A549 (cell line): ENCODE results near the gene AFAP1L2.

Experiments
- BHLHE40 ChIP-seq: IDR thresholded peaks from 2 replicates; pipeline ENCODE4 v1.6.1; 2012; ENCODE audit warnings: low read depth, low read length, inconsistent platforms
- CHD2 ChIP-seq: fragments of 150-350 bp; IDR thresholded peaks from 2 replicates; pipeline ENCODE4 v1.6.1; 2014; ENCODE audit warnings: low read length; ENCODE audit not compliant: partially characterized antibody
- CHD4 ChIP-seq: fragments of 200-600 bp; sonication (generic); IDR thresholded peaks from 2 replicates; pipeline ENCODE4 v1.6.1; 2016; ENCODE audit warnings: antibody characterized with exemption, mild to moderate bottlenecking, borderline replicate concordance
- CTCF ChIP-seq: fragments of >200 bp; sonication (Bioruptor Twin); formaldehyde crosslinking; IDR thresholded peaks from 3 replicates; pipeline ENCODE4 v1.5.1; 2016
- HOXA7 ChIP-seq: fragments of 250-450 bp; sonication (Bioruptor Pico); IDR thresholded peaks from 2 replicates; pipeline ENCODE4 v1.5.0; 2020; ENCODE audit warnings: mild to moderate bottlenecking, moderate library complexity
- KDM1A ChIP-seq: fragments of 200-600 bp; sonication (generic); IDR thresholded peaks from 2 replicates; pipeline ENCODE4 v1.6.1; 2016; ENCODE audit warnings: low read depth, mild to moderate bottlenecking
- MYC ChIP-seq: IDR thresholded peaks from 2 replicates; pipeline ENCODE4 v1.6.1; 2012; ENCODE audit warnings: mild to moderate bottlenecking, inconsistent platforms, low read length, improper control_type of control experiment, borderline replicate concordance
- NR3C1 ChIP-seq: fragments of >200 bp; sonication (Bioruptor Twin); formaldehyde crosslinking; IDR thresholded peaks from 3 replicates; pipeline ENCODE4 v1.6.1; 2017
- POLR2A ChIP-seq: IDR thresholded peaks from 2 replicates; pipeline ENCODE4 v1.6.1; 2012; ENCODE audit warnings: mild to moderate bottlenecking, low read length
- ZNF302 ChIP-seq: fragments of 250-450 bp; sonication (Bioruptor Pico); IDR thresholded peaks from 2 replicates; pipeline ENCODE4 v1.9.0; 2021; ENCODE audit warnings: inconsistent platforms, mild to moderate bottlenecking, moderate library complexity
- TF ChIP-seq, protein P1 (sequence below): IDR thresholded peaks from 2 replicates; pipeline ENCODE4 v1.6.1; 2012

- TF ChIP-seq CTCF (no peak), ZNF302 (CRISPR knock-in tag) (no peak), CHD2 (no peak), KDM1A (no peak), HOXA7 (CRISPR knock-in tag) (no peak), BHLHE40 (no peak), MYC (no peak), NR3C1 (no peak), POLR2A (no peak), CHD4 (no peak)
- TF ChIP-seq, protein P1, sequence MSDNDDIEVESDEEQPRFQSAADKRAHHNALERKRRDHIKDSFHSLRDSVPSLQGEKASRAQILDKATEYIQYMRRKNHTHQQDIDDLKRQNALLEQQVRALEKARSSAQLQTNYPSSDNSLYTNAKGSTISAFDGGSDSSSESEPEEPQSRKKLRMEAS = no peak
Measured at GRCh38 chr10:114309364-114309651, 95.0 kb downstream of the AFAP1L2 start.
